Measurements from ENCODE around the gene PTH1R. TPM values are rescaled to one million over a fixed set of nuclear protein-coding genes. Genes with fewer than 3 reads are reported as not detected.

PTH1R gene
- total RNA-seq, 1 experiment from 2014 or later = 0.32 TPM

DNA sequence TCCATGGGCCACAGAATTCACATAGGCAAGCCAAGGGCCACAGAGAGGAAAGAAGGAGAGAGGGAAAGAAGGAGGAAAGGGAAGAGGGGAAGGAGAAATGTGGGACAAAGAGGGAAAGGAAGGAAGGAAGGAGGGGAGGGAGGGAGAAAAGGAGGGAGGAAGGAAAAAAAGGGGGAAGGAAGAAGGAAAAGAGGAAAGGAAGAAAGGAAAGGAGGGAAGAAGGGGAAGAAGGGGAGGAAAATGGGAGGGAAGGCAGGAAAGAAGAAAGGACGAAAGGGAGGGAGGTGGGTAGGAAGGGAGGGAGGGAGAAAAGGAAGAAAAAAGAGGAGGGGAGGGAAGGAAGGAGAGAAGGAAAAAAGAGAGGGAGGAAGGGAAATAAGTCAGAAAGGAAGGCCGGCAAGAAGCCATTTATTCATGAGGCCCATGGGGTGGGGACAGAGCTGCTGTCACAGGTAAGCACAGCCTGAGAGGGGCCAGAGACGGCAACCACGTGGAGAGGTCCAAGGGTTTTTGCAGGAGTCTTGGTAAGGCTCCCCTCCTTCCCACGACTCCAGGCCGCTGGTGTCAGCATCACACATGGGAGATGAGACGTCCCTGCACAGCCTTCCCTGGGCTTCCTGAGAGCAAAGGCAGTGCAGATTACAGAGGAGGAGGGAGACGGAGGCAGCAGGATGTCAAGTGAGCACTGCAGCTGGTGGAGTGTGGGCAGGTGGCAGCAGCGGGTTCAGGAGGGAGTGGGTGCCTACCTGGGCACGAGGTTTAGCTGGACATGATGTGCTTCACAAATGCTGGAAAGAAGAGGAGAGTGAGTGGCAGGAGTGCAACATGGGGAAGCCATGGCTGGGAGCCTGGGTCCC, 19.8 kb upstream of the PTH1R start:
- H3K27ac ChIP-seq (ENCODE audit: low read depth, low read length) = no peak overlapping the region
- ChIA-PET CTCF (no interaction called here), RAD21 (ENCODE audit: low non-redundant PET in 1 of 2, low total read pairs in 2 of 2, uncharacterized antibody in 2 of 2, unreplicated experiment in 2 of 2) (no interaction called here), POLR2A (no interaction called here)
- no peak overlapping the region for H3K4me3 ChIP-seq (replicated peaks in 1 of 2; ENCODE audit: low read depth in 1 of 2, low read length in 2 of 2)
- no peak overlapping the region for H3K9ac ChIP-seq (ENCODE audit: low read length)
- no peaks in the 10 kb centered on the region for H3K79me2 ChIP-seq (ENCODE audit: insufficient read depth, low read length)
- BruUV-seq (replicated peaks) = no TSS peak
- intact Hi-C loops (cut with micrococcal nuclease) = no loop called here
- no peaks in the 10 kb centered on the region for H3K36me3 ChIP-seq (ENCODE audit: control insufficient read depth in 1 of 2, insufficient read depth in 2 of 2, low read length in 2 of 2)
- no peaks in the 10 kb centered on the region for H4K20me1 ChIP-seq (ENCODE audit: insufficient read depth)
- no peak overlapping the region for H3K4me2 ChIP-seq (ENCODE audit: low read length)
- no peaks in the 10 kb centered on the region for H3K9me2 ChIP-seq (ENCODE audit: insufficient read depth)
- no peak for DNase-seq (ENCODE audit: low read depth, low spot score)
- no peaks in the 10 kb centered on the region for H3K27me3 ChIP-seq (ENCODE audit: insufficient read depth, low read length)
- no peaks in the 10 kb centered on the region for H3K4me1 ChIP-seq (ENCODE audit: control insufficient read depth in 1 of 2, insufficient read depth in 2 of 2, low read length in 2 of 2)
- no peak for ATAC-seq
- no peak for TF ChIP-seq RAD21 (IDR thresholded peaks at IDR 0.05; ENCODE audit: low read depth)
- TF ChIP-seq, protein P1, sequence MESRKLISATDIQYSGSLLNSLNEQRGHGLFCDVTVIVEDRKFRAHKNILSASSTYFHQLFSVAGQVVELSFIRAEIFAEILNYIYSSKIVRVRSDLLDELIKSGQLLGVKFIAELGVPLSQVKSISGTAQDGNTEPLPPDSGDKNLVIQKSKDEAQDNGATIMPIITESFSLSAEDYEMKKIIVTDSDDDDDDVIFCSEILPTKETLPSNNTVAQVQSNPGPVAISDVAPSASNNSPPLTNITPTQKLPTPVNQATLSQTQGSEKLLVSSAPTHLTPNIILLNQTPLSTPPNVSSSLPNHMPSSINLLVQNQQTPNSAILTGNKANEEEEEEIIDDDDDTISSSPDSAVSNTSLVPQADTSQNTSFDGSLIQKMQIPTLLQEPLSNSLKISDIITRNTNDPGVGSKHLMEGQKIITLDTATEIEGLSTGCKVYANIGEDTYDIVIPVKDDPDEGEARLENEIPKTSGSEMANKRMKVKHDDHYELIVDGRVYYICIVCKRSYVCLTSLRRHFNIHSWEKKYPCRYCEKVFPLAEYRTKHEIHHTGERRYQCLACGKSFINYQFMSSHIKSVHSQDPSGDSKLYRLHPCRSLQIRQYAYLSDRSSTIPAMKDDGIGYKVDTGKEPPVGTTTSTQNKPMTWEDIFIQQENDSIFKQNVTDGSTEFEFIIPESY (IDR thresholded peaks at IDR 0.05; ENCODE audit: extremely low read depth, insufficient replicate concordance, low read length) = no peak
- no peak for TF ChIP-seq YY1 (IDR thresholded peaks at IDR 0.05; ENCODE audit: extremely low read depth, insufficient replicate concordance, low read depth, low read length)
- TF ChIP-seq CEBPB (IDR thresholded peaks at IDR 0.05; ENCODE audit: low read depth) = no peak
- no peak for TF ChIP-seq SIN3A (IDR thresholded peaks at IDR 0.05; ENCODE audit: low read depth)
- TF ChIP-seq EZH2 (IDR thresholded peaks at IDR 0.05) = no peak
- TF ChIP-seq, protein P2, sequence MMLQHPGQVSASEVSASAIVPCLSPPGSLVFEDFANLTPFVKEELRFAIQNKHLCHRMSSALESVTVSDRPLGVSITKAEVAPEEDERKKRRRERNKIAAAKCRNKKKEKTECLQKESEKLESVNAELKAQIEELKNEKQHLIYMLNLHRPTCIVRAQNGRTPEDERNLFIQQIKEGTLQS (IDR thresholded peaks at IDR 0.05) = no peak
- no peak for TF ChIP-seq SRF (IDR thresholded peaks at IDR 0.05; ENCODE audit: low read depth)
- no peak for TF ChIP-seq TCF7L2 (IDR thresholded peaks at IDR 0.05; ENCODE audit: borderline replicate concordance, extremely low read depth, insufficient read depth, insufficient read length)
- no peak for TF ChIP-seq SP1 (IDR thresholded peaks at IDR 0.05; ENCODE audit: low read depth)
- TF ChIP-seq EGR1 (IDR thresholded peaks at IDR 0.05; ENCODE audit: low read depth) = no peak
- no peaks in the 10 kb centered on the region for H3K9me3 ChIP-seq (ENCODE audit: control insufficient read depth in 1 of 2, insufficient read depth in 1 of 2, low read depth in 1 of 2, low read length in 2 of 2)
- H2AFZ ChIP-seq (ENCODE audit: low read depth, low read length, poor library complexity, severe bottlenecking) = no peak overlapping the region

All from HCT116 (cell line).